Bronchial smooth muscle cell (primary cell): Measurements from ENCODE around the gene TGFB1. TPM values are rescaled to one million over a fixed set of nuclear protein-coding genes. Genes with fewer than 3 reads are reported as not detected.

Experiments
- total RNA-seq: library from RNA; depleted of rRNA; stranded (reverse); fragments of >200 nt; gene quantifications from 2 replicates; pipeline ENCODE4 v1.2.1, GENCODE V29; 2014

TGFB1 gene
- total RNA-seq = 8.2 and 9.8 TPM in 2 replicates

GRCh38 chr19:41353466-41354342 lies at the start of gene TGFB1:
Gene TGFB1, minus strand, starts transcription at chr19:41353922. Its CDS starts 878 bp downstream, at chr19:41353044.

DNA sequence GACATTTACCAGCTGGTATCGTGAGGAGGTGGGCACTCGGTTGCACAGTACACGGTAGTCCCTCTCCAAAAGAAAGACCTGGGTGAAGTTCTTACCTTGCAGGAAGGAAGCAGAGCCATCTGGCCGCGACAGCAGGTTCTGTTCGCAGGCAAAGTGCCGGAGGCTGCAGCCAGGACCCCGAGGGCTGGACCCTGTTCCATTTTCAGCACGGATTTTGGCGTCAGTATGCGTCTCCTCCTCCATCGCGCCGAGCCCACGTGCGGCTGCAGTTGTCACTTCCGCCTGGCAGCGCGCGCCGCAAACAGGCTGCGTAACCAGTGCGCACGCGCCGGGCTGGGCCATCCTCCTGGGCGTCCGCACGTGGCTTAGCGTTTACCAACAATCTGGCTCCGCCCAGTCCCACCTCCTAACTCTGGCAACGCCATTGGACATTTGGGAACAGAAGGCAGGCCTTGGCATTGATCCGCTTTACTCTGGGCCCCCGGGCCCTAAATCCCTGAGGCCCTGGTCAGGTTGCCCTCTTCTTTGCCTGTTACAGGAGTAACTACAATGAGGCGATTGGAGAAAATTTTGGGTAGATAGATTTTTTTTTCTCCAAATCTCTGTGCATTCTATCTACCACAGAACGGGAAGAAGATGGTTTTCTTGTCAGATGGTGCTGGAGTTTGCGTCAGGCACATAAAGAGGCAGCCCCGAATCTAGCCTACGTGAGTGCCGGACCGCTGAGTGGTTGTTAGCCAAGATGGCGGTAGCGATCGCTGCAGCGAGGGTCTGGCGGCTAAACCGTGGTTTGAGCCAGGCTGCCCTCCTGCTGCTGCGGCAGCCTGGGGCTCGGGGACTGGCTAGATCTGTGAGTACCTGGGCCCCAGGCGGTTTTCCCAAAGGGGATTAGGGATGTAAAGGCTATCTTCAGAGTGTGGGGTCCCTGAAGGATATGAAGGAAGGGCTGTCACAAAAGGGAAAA lies 43.6 kb upstream of the TGFB1 start, which contains the start of the genes BCKDHA and EXOSC5:
TSS of gene BCKDHA (plus strand) at position 733 of the 964 bp plus-strand sequence. CDS start at position 743, 10 bp downstream.
TSS of gene EXOSC5 (minus strand) at position 274 of the 964 bp plus-strand sequence. CDS start at position 243, 31 bp downstream.

GRCh38 chr19:41376241-41376997 lies 22.7 kb upstream of the TGFB1 start, which contains the start of gene TMEM91:
Gene TMEM91, plus strand, starts transcription at chr19:41376533. Its CDS starts 1,777 bp downstream, at chr19:41378310.

GRCh38 chr19:41363753-41364523 lies 10.2 kb upstream of the TGFB1 start, which contains the start of gene B9D2:
Gene B9D2, minus strand, starts transcription at chr19:41364149. Its CDS starts 630 bp downstream, at chr19:41363519.

DNA sequence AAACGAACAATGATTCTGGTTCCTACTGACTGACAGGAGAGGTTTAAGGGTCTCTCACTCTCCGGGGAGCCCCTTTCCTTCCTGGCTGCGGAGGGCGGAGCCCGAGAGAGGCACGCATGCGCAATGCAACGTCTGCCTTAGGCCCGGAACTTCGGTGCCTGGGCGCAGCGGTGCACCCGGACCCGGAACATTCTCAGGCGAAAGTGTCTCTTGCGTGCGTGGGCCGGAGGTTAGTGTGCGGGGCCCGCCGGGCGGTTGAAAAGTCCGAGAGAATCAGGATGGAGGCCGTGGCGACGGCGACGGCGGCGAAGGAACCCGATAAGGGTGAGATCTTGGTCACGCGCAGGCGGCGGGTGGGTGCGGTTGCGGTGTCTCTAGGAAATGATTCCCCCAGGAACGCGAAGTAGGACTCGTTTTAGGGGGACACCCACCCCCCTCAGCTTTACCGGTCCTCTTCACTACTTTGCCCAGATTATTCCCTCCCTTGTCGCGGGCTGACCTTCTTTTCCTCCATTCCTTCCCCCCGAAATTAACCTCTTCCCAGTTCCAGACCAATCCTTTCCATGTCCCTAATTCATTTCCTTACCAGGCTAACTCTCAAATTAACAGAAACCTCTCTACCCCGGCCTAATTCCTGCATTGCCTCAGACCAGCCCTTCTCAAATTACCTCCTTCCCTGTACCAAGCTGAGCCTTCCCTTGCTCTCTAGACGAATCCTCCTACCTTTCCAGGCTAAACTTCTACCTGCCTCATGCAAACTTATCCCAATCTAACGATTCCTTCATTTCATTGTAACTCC lies 43.5 kb downstream of the TGFB1 start, which contains the start of gene CCDC97:
TSS of gene CCDC97 (plus strand) at position 140 of the 799 bp plus-strand sequence. CDS start at position 279, 139 bp downstream.

Other genes with a start within 250 kb of the TGFB1 start
- gene CYP2F1, start 239.5 kb downstream of the TGFB1 start, total RNA-seq = not detected in 2 replicates
- 0.77 and 3.3 TPM in 2 replicates for gene CYP2S1, start 160.7 kb downstream of the TGFB1 start, total RNA-seq
- gene AXL, start 134.7 kb downstream of the TGFB1 start, total RNA-seq = 105 and 126 TPM in 2 replicates
- gene HNRNPUL1, start 89.5 kb downstream of the TGFB1 start, total RNA-seq = 48.0 and 54.5 TPM in 2 replicates
- 7.9 and 9.3 TPM in 2 replicates for gene CCDC97, start 43.8 kb downstream of the TGFB1 start, total RNA-seq
- 4.1 and 4.8 TPM in 2 replicates for gene B9D2, start 10.2 kb upstream of the TGFB1 start, total RNA-seq
- 9.3 and 9.4 TPM in 2 replicates for gene TMEM91, start 22.6 kb upstream of the TGFB1 start, total RNA-seq
- 7.3 and 7.9 TPM in 2 replicates for gene EXOSC5, start 43.4 kb upstream of the TGFB1 start, total RNA-seq
- gene BCKDHA, start 43.9 kb upstream of the TGFB1 start, total RNA-seq = 19.1 and 22.9 TPM in 2 replicates
- 3.2 and 5.2 TPM in 2 replicates for gene B3GNT8, start 73.5 kb upstream of the TGFB1 start, total RNA-seq
- gene DMAC2, start 86.0 kb upstream of the TGFB1 start, total RNA-seq = 28.1 and 32.6 TPM in 2 replicates
- gene ERICH4, start 89.2 kb upstream of the TGFB1 start, total RNA-seq = not detected in 2 replicates
- gene CEACAM21, start 222.2 kb upstream of the TGFB1 start, total RNA-seq = not detected in 2 replicates